Heart left ventricle (tissue), 13 donors: ENCODE results near the gene GNAO1.

Experiments used
- POLR2A ChIP-seq, 2 donors: fragments of 450-650 bp; IDR thresholded peaks; one replicate each; pipeline ENCODE4 v1.6.1; 2017; ENCODE audit warnings: antibody characterized with exemption in 2 of 2, mild to moderate bottlenecking in 2 of 2, moderate library complexity in 2 of 2
- TF ChIP-seq, protein P1 (sequence below), 12 donors: fragments of 200-600 bp; sonication (generic) in 4 of 12; IDR thresholded peaks; one replicate each; pipeline versions ENCODE4 v1.5.0 to v1.8.0; 2018 to 2022; ENCODE audit warnings: antibody characterized with exemption in 12 of 12, mild to moderate bottlenecking in 5 of 12
- donor health status: ischemic (EF 13 %, LVEDD 7.1; RV severe dilation, severe dysfunction).
- donor health status: DM: no; HTN: yes; CAD: no.
- donor health status: DM: no; HTN: no; CAD: no.
- donor health status: ischemic (EF 25% LVEDD 6.9; RV normal size, moderate dysfunction).
- donor health status: ischemic (EF 25% LVEDD 5.7; RV mildly dilated, moderate dysfunction).
- donor health status: ischemic (EF 35%, LVEDD 5.7; RV mildly dilated, moderate dysfunction).
- donor health status: nonischemic (EF 11% LVEDD 7.7; RV severe dilation, severe dysfunction).
- donor health status: DM: yes; HTN: yes; CAD: no.
- donor health status: PGD.
- donor health status: ischemic (EF 29% LVEDD 5.4; RV normal size, mild dysfunction).
- donor health status: nonischemic (EF 23%, LVEDD 6.1; RV moderate dilation, normal function).

DNA sequence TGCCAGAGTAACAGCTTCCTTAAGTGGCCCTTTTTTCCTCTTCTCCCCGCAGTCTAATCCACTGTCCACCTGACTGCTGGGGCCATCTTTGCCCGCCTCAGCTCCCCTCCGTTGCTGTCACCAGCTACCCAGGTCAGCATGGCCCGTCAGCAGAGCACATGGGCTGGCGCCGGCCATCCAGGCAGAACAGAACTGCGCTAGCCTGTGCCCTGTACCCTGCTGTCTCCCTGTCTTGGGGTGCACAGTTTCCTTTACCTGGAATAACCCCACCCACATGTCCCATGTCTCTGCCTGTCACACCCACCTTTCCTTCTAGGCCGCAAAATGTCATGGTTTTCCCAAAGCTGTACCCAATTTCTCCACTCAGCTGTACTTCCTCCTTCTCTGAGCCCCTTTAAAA, 55.7 kb downstream of the GNAO1 start:
- TF ChIP-seq, protein P1, sequence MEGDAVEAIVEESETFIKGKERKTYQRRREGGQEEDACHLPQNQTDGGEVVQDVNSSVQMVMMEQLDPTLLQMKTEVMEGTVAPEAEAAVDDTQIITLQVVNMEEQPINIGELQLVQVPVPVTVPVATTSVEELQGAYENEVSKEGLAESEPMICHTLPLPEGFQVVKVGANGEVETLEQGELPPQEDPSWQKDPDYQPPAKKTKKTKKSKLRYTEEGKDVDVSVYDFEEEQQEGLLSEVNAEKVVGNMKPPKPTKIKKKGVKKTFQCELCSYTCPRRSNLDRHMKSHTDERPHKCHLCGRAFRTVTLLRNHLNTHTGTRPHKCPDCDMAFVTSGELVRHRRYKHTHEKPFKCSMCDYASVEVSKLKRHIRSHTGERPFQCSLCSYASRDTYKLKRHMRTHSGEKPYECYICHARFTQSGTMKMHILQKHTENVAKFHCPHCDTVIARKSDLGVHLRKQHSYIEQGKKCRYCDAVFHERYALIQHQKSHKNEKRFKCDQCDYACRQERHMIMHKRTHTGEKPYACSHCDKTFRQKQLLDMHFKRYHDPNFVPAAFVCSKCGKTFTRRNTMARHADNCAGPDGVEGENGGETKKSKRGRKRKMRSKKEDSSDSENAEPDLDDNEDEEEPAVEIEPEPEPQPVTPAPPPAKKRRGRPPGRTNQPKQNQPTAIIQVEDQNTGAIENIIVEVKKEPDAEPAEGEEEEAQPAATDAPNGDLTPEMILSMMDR (IDR thresholded peaks at IDR 0.05), result no peak
- TF ChIP-seq POLR2A (IDR thresholded peaks at IDR 0.05), result no peak
